HepG2 (cell line): ENCODE results near the gene GCHFR. TPM values are rescaled to one million over a fixed set of nuclear protein-coding genes. Genes with fewer than 3 reads are reported as not detected.

Experiments
- BHLHE40 ChIP-seq: IDR thresholded peaks from 2 replicates; pipeline ENCODE4 v1.6.1; 2011; ENCODE audit warnings: low read length, improper control_type of control experiment
- GATA4 ChIP-seq: sonication (generic); IDR thresholded peaks from 2 replicates; pipeline ENCODE4 v1.6.1; 2016; ENCODE audit warnings: antibody characterized with exemption, low read depth, borderline replicate concordance
- MBD4 ChIP-seq: IDR thresholded peaks from 2 replicates; pipeline ENCODE4 v1.6.1; 2012; ENCODE audit warnings: low read length, inconsistent platforms, borderline replicate concordance
- NRL ChIP-seq: sonication (generic); formaldehyde crosslinking; IDR thresholded peaks from 2 replicates; pipeline ENCODE4 v1.5.0; 2020; ENCODE audit warnings: missing genetic modification reagents, mild to moderate bottlenecking, moderate library complexity, borderline replicate concordance
- SATB2 ChIP-seq: sonication (generic); formaldehyde crosslinking; IDR thresholded peaks from 2 replicates; pipeline ENCODE4 v1.5.0; 2020; ENCODE audit warnings: missing genetic modification reagents
- SP140L ChIP-seq: sonication (generic); formaldehyde crosslinking; IDR thresholded peaks from 2 replicates; pipeline ENCODE4 v1.4.0; 2020; ENCODE audit warnings: missing genetic modification reagents, borderline replicate concordance
- TARDBP ChIP-seq: sonication (generic); formaldehyde crosslinking; IDR thresholded peaks from 2 replicates; pipeline ENCODE4 v1.8.0; 2022; ENCODE audit warnings: mild to moderate bottlenecking, missing genetic modification reagents
- TOPORS ChIP-seq: sonication (generic); formaldehyde crosslinking; IDR thresholded peaks from 2 replicates; pipeline ENCODE4 v1.8.0; 2023; ENCODE audit warnings: mild to moderate bottlenecking, missing genetic modification reagents
- WIZ ChIP-seq: sonication (generic); formaldehyde crosslinking; IDR thresholded peaks from 2 replicates; pipeline ENCODE4 v1.5.1; 2020; ENCODE audit warnings: mild to moderate bottlenecking, missing genetic modification reagents
- ZC3H4 ChIP-seq: sonication (generic); formaldehyde crosslinking; IDR thresholded peaks from 2 replicates; pipeline ENCODE4 v1.4.0; 2020; ENCODE audit warnings: missing genetic modification reagents, borderline replicate concordance
- ZKSCAN8 ChIP-seq: IDR thresholded peaks from 2 replicates; pipeline ENCODE4 v1.6.1; 2016; ENCODE audit warnings: borderline replicate concordance, missing genetic modification reagents, missing compliant biosample characterization
- ZNF17 ChIP-seq: sonication (generic); formaldehyde crosslinking; IDR thresholded peaks from 2 replicates; pipeline ENCODE4 v1.5.0; 2020; ENCODE audit warnings: mild to moderate bottlenecking, missing genetic modification reagents
- ZNF30 ChIP-seq: sonication (generic); formaldehyde crosslinking; IDR thresholded peaks from 2 replicates; pipeline ENCODE4 v1.5.0; 2020; ENCODE audit warnings: mild to moderate bottlenecking, missing genetic modification reagents
- ZNF329 ChIP-seq: sonication (generic); formaldehyde crosslinking; IDR thresholded peaks from 2 replicates; pipeline ENCODE4 v1.9.0; 2021; ENCODE audit warnings: low read depth, mild to moderate bottlenecking, missing genetic modification reagents
- ZNF75D ChIP-seq: sonication (generic); formaldehyde crosslinking; IDR thresholded peaks from 2 replicates; pipeline ENCODE4 v1.8.1; 2023; ENCODE audit warnings: missing genetic modification reagents, mild to moderate bottlenecking, borderline replicate concordance
- ZSCAN30 ChIP-seq: sonication (generic); formaldehyde crosslinking; IDR thresholded peaks from 2 replicates; pipeline ENCODE4 v1.5.0; 2020; ENCODE audit warnings: mild to moderate bottlenecking, missing genetic modification reagents
- polyA plus RNA-seq, 8 experiments: library from polyadenylated mRNA; depleted of rRNA in 3 of 8; stranded (reverse) in 7 of 8; unstranded in 1 of 8; fragments of >200 nt; fragmentation: Illumina TruSeq in 4 of 8; extraction: Trizol in 4 of 8; gene quantifications; 2 replicates each; pipeline versions ENCODE4 v1.2.1 to v1.2.3, GENCODE V29; 2011 to 2016; ENCODE audit warnings: low read depth in 4 of 8, missing spikeins in 1 of 8, mixed read lengths in 1 of 8; ENCODE audit not compliant: insufficient read depth in 1 of 8
- total RNA-seq, 5 experiments: library from RNA; depleted of rRNA; stranded (reverse); fragments of >200 nt; fragmentation: Illumina TruSeq; extraction: Trizol; gene quantifications; 2 replicates each; pipeline ENCODE4 v1.2.3, GENCODE V29; 2016; ENCODE audit warnings: low read depth in 1 of 5
- TF ChIP-seq, protein P1 (sequence below): sonication (generic); formaldehyde crosslinking; IDR thresholded peaks from 2 replicates; pipeline ENCODE4 v1.4.0; 2020; ENCODE audit warnings: missing genetic modification reagents
- TF ChIP-seq, protein P2 (sequence below): sonication (generic); formaldehyde crosslinking; IDR thresholded peaks from 2 replicates; pipeline ENCODE4 v1.4.0; 2020; ENCODE audit warnings: missing genetic modification reagents, borderline replicate concordance
- TF ChIP-seq, protein P3 (sequence below): sonication (generic); formaldehyde crosslinking; conservative IDR thresholded peaks from 2 replicates; pipeline ENCODE4 v1.8.1; 2023; ENCODE audit warnings: missing genetic modification reagents
- TF ChIP-seq, protein P4 (sequence below): IDR thresholded peaks from 2 replicates; pipeline ENCODE4 v1.6.1; 2016
- TF ChIP-seq, protein P5 (sequence below), 2 experiments: sonication (generic) in 1 of 2; formaldehyde crosslinking in 1 of 2; IDR thresholded peaks; 2 replicates each; pipeline versions ENCODE4 v1.5.1 to v1.6.1; 2011 to 2020; ENCODE audit warnings: borderline replicate concordance in 1 of 2, low read depth in 1 of 2, low read length in 1 of 2, mild to moderate bottlenecking in 1 of 2, missing genetic modification reagents in 1 of 2, moderate library complexity in 1 of 2

GCHFR gene
- total and polyA plus RNA-seq, 2 of the 13 experiments (the other 11 are each of a cell fraction or from before 2014, with no cell fraction given) = 51.5 to 92.4 TPM

DNA sequence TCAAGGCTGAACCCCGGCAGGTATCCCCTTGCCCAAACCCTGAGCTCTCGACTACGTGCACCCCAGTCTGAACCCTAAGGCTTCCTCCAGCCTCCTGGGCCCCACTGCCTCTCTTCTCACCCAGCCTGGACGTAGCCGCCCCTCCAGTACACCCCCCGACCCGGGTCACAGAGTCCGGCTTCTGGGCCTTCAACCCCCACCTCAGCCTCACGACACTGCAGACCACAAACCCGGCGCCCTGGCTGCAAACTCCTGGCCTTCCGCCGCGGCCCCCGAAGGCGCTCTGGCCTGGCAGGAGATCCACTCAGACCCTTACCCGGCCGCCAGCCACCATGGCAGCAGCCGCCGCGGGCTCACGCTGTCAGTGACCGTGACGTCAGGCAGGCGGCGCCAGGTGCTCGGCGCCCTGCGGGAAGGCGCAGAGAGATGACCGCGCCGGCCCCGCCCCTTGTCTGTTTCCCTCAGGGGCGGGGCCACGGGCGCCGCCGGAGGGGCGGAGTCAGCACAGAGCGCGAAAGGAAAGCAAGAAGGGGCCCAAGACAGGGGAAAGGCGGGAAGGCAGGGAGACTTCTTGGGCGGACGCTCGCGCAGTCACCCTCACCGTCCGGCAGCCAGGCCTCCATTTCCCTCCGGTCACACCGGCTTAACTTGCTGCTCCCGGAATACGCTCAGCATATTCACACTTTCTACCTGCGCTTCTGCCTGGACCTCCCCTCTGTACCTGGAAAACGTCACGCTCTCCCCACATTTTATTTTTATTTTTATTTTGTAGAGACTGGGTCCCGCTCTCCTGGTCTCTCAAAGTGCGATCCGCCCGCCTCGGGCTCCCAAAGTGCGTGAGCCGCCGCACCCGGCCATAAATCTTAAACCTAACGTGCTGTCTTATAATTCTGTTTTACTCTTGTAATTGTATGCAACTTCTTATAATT, 8.7 kb upstream of the GCHFR start, which contains the start of gene RMDN3 (continued):
- TF ChIP-seq, protein P1, sequence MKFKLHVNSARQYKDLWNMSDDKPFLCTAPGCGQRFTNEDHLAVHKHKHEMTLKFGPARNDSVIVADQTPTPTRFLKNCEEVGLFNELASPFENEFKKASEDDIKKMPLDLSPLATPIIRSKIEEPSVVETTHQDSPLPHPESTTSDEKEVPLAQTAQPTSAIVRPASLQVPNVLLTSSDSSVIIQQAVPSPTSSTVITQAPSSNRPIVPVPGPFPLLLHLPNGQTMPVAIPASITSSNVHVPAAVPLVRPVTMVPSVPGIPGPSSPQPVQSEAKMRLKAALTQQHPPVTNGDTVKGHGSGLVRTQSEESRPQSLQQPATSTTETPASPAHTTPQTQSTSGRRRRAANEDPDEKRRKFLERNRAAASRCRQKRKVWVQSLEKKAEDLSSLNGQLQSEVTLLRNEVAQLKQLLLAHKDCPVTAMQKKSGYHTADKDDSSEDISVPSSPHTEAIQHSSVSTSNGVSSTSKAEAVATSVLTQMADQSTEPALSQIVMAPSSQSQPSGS (CRISPR knock-in tag) = peak; percentile 70
- TF ChIP-seq, protein P2, sequence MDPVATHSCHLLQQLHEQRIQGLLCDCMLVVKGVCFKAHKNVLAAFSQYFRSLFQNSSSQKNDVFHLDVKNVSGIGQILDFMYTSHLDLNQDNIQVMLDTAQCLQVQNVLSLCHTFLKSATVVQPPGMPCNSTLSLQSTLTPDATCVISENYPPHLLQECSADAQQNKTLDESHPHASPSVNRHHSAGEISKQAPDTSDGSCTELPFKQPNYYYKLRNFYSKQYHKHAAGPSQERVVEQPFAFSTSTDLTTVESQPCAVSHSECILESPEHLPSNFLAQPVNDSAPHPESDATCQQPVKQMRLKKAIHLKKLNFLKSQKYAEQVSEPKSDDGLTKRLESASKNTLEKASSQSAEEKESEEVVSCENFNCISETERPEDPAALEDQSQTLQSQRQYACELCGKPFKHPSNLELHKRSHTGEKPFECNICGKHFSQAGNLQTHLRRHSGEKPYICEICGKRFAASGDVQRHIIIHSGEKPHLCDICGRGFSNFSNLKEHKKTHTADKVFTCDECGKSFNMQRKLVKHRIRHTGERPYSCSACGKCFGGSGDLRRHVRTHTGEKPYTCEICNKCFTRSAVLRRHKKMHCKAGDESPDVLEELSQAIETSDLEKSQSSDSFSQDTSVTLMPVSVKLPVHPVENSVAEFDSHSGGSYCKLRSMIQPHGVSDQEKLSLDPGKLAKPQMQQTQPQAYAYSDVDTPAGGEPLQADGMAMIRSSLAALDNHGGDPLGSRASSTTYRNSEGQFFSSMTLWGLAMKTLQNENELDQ (CRISPR knock-in tag) = no peak
- TF ChIP-seq ZSCAN30 (CRISPR knock-in tag) (no peak), TARDBP (CRISPR knock-in tag) (peak; percentile 38; the same call in 1 of the 2 replicates), ZC3H4 (no peak), ZNF30 (CRISPR knock-in tag) (no peak), SP140L (CRISPR knock-in tag) (no peak), ZNF17 (CRISPR knock-in tag) (0 out of 2 replicates have a peak, but pooled peaks have one; percentile 74), BHLHE40 (no peak), MBD4 (no peak), TOPORS (peak; percentile 61; the same call in 1 of the 2 replicates), ZNF329 (CRISPR knock-in tag) (no peak), ZNF75D (CRISPR knock-in tag) (no peak), SATB2 (no peak), GATA4 (no peak), ZKSCAN8 (no peak), NRL (no peak; the same call in 1 of the 2 replicates), WIZ (no peak)
- TF ChIP-seq, protein P3, sequence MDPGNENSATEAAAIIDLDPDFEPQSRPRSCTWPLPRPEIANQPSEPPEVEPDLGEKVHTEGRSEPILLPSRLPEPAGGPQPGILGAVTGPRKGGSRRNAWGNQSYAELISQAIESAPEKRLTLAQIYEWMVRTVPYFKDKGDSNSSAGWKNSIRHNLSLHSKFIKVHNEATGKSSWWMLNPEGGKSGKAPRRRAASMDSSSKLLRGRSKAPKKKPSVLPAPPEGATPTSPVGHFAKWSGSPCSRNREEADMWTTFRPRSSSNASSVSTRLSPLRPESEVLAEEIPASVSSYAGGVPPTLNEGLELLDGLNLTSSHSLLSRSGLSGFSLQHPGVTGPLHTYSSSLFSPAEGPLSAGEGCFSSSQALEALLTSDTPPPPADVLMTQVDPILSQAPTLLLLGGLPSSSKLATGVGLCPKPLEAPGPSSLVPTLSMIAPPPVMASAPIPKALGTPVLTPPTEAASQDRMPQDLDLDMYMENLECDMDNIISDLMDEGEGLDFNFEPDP (CRISPR knock-in tag) = no peak
- TF ChIP-seq, protein P4, sequence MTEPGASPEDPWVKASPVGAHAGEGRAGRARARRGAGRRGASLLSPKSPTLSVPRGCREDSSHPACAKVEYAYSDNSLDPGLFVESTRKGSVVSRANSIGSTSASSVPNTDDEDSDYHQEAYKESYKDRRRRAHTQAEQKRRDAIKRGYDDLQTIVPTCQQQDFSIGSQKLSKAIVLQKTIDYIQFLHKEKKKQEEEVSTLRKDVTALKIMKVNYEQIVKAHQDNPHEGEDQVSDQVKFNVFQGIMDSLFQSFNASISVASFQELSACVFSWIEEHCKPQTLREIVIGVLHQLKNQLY = no peak
- TF ChIP-seq, protein P5, sequence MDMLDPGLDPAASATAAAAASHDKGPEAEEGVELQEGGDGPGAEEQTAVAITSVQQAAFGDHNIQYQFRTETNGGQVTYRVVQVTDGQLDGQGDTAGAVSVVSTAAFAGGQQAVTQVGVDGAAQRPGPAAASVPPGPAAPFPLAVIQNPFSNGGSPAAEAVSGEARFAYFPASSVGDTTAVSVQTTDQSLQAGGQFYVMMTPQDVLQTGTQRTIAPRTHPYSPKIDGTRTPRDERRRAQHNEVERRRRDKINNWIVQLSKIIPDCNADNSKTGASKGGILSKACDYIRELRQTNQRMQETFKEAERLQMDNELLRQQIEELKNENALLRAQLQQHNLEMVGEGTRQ (IDR thresholded peaks at IDR 0.05; ENCODE audit: low read depth, low read length) = no peak
- TF ChIP-seq, protein P5 (CRISPR knock-in tag; IDR thresholded peaks at IDR 0.05; ENCODE audit: borderline replicate concordance) = no peak
